ENCODE measurements around the gene STXBP6. TPM values are rescaled to one million over a fixed set of nuclear protein-coding genes. Genes with fewer than 3 reads are reported as not detected.

Gene STXBP6
- total RNA-seq, 4 donors from 2014 or later, result 34.9 to 62.1 (median 45.5) TPM

DNA sequence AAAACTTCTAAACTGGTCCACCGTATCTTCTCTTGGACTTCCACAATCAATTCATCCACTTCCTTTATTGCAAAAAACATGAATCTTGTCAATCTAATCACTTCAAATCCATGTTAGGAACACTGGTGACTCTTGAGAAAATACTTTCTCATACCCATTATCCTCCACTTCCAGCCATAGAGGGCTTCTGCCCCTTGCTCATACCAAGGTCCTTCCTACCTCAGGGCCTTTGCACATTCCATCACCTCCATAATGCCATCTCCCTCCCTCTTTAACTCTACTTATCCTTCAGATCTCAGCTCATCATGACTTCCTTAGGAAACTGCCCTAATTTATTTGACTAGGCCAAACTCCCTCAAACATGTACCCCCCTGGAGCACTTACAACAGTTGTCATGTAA lies 16.6 kb downstream of the STXBP6 start:
- Histone ChIP-seq H3K4me3 (no peak overlapping the region), H3K36me3 (no peaks in the 10 kb centered on the region), H3K4me1 (no peaks in the 10 kb centered on the region), H3K9me3 (no peaks in the 10 kb centered on the region), H3K27ac (no peak overlapping the region), H3K27me3 (no peaks in the 10 kb centered on the region)
- TF ChIP-seq POLR2A (IDR thresholded peaks at IDR 0.05) (no peak), EP300 (IDR thresholded peaks at IDR 0.05) (no peak), POLR2AphosphoS5 (IDR thresholded peaks at IDR 0.05) (no peak)
- TF ChIP-seq, protein P1, sequence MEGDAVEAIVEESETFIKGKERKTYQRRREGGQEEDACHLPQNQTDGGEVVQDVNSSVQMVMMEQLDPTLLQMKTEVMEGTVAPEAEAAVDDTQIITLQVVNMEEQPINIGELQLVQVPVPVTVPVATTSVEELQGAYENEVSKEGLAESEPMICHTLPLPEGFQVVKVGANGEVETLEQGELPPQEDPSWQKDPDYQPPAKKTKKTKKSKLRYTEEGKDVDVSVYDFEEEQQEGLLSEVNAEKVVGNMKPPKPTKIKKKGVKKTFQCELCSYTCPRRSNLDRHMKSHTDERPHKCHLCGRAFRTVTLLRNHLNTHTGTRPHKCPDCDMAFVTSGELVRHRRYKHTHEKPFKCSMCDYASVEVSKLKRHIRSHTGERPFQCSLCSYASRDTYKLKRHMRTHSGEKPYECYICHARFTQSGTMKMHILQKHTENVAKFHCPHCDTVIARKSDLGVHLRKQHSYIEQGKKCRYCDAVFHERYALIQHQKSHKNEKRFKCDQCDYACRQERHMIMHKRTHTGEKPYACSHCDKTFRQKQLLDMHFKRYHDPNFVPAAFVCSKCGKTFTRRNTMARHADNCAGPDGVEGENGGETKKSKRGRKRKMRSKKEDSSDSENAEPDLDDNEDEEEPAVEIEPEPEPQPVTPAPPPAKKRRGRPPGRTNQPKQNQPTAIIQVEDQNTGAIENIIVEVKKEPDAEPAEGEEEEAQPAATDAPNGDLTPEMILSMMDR (IDR thresholded peaks at IDR 0.05), result no peak
- whole genome bisulfite sequencing, result 93% methylated on average over 1 of the region's 1 CpG
- DNase-seq (ENCODE audit: low spot score in 2 of 2), result no peak

DNA sequence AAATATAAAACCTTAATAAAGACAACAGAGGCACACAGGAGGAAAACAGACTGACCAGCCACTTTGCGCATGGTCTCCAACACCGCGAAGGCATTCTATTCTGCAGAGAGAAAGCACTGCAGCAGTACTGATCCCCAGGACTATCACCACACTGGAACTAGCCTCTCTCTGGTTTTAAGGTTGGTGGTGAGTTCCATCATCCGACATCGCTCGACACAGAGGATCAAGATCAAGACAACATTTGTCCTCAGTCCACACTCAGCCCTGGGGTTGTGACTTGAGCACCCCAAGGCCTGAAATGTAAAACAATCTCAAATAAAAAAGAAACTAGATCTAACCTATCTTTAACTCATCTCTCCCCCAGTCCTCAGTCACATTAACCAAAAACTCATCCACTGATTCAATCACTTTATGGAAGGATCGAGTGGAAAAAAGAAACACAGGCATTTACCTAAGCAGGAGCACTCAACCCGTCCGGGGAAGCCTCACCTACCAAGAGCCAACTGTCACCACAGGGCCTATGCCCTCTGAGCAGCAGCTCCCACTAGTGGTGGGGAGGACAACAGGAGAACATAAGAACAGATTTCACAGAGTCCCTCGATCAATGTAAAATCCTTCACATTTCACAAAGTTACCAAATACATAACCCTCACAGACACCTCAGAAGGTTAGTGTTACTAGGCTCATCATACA lies 17.7 kb downstream of the STXBP6 start:
- Histone ChIP-seq H3K9me3 (no peaks in the 10 kb centered on the region), H3K36me3 (no peaks in the 10 kb centered on the region), H3K27me3 (no peaks in the 10 kb centered on the region), H3K4me3 (no peak overlapping the region), H3K27ac (no peak overlapping the region), H3K4me1 (no peaks in the 10 kb centered on the region)
- 96% methylated on average over 10 of the region's 10 CpGs for WGBS
- DNase-seq (ENCODE audit: low spot score in 2 of 2), result no peak
- TF ChIP-seq EP300 (IDR thresholded peaks at IDR 0.05) (no peak), POLR2AphosphoS5 (IDR thresholded peaks at IDR 0.05) (no peak), POLR2A (IDR thresholded peaks at IDR 0.05) (no peak)
- TF ChIP-seq, protein P1 (IDR thresholded peaks at IDR 0.05), result no peak

DNA sequence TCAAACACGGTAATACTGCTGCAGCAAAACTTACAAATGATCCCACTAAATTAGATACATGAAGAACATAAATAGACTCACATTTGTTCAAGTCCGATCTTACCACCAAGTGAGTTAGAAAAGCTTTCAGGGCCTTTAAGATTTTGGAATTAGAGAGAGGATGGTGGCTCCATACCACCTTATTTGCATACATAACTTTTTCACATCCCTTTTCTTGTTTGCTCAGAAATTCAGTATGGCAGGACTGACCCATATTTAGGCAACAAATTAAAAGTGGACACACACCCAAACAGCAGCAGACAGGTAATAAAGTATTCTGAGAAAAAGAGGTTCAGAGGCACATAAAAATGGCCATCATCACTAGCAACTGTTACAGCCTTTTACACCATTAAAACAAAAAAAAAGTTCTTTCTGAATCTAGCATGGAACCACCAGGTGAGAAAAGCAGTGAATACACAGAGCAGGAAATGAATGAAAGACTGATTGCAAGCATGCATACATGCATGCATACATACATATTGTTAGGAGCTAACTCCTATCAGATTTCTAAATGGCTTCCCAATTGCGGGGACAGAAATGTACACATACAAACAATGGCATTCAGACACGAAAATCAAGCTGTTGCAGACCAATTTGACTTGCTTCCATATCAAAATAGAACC lies 23.3 kb downstream of the STXBP6 start:
- TF ChIP-seq EP300 (IDR thresholded peaks at IDR 0.05) (no peak), POLR2A (IDR thresholded peaks at IDR 0.05) (no peak), POLR2AphosphoS5 (IDR thresholded peaks at IDR 0.05) (no peak)
- TF ChIP-seq, protein P1 (IDR thresholded peaks at IDR 0.05), result no peak
- H3K4me1 ChIP-seq, result no peaks in the 10 kb centered on the region
- H3K27ac ChIP-seq, result no peak overlapping the region
- no peaks in the 10 kb centered on the region for H3K9me3 ChIP-seq
- 92% methylated on average over 4 of the region's 4 CpGs for WGBS
- no peak overlapping the region for H3K4me3 ChIP-seq
- H3K27me3 ChIP-seq, result no peaks in the 10 kb centered on the region
- DNase-seq (ENCODE audit: low spot score in 2 of 2), result no peak
- H3K36me3 ChIP-seq, result no peaks in the 10 kb centered on the region

DNA sequence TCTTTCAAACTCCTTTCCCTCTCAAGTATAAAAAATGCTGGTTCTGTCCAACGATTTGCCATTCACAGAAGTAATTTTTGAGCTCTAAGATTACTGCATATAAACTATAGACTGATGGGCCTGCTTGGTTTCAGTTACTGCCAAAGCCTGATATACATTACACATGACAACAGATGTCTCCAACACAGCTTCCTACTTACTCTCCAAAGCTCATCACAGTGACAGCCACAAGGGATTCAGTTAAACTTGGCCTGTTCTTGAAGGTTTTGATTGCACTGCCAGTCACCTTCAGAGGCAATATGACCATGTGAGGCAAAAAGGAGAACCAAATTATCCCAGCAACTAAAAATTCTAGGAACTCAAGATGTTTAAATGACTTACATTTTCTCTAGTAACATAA lies 30.1 kb downstream of the STXBP6 start:
- Histone ChIP-seq H3K27ac (no peak overlapping the region), H3K36me3 (no peaks in the 10 kb centered on the region), H3K4me3 (no peak overlapping the region), H3K9me3 (no peaks in the 10 kb centered on the region), H3K27me3 (no peaks in the 10 kb centered on the region), H3K4me1 (no peaks in the 10 kb centered on the region)
- TF ChIP-seq POLR2A (IDR thresholded peaks at IDR 0.05), result no peak
- TF ChIP-seq, protein P1 (IDR thresholded peaks at IDR 0.05), result no peak
- no peak for TF ChIP-seq POLR2AphosphoS5 (IDR thresholded peaks at IDR 0.05)
- TF ChIP-seq EP300 (IDR thresholded peaks at IDR 0.05), result no peak
- 83% methylated on average over 1 of the region's 1 CpG for WGBS
- no peak for DNase-seq (ENCODE audit: low spot score in 2 of 2)

DNA sequence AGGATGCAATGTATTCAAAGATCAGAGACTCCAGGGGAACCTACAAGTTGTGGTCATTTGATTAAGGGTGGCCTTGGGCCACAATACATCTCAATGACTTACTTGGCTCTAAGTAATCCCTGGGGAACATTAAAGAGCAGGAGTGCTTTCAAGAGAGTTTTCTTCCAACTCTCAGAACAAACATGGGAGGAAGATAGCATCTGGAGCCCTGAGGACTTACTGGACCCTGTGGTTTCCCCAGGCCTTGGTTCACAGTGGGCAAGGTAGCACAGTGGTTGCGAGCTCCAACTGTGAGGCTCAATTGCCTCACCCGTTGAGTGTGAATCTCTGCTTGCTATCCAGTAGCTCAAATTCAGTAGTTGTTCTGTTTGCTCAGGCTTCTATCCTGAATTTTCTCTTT lies 32.4 kb downstream of the STXBP6 start:
- no peak overlapping the region for H3K27ac ChIP-seq

More for the DNA sequence above, 32.4 kb downstream of the STXBP6 start:
- Histone ChIP-seq H3K4me1 (no peaks in the 10 kb centered on the region), H3K9me3 (no peaks in the 10 kb centered on the region), H3K27me3 (no peaks in the 10 kb centered on the region), H3K36me3 (no peaks in the 10 kb centered on the region), H3K4me3 (no peak overlapping the region)
- TF ChIP-seq, protein P1 (IDR thresholded peaks at IDR 0.05), result no peak
- TF ChIP-seq POLR2AphosphoS5 (IDR thresholded peaks at IDR 0.05) (no peak), EP300 (IDR thresholded peaks at IDR 0.05) (no peak), POLR2A (IDR thresholded peaks at IDR 0.05) (no peak)
- 100% methylated on average over 2 of the region's 2 CpGs for WGBS
- no peak for DNase-seq (ENCODE audit: low spot score in 2 of 2)

Data from suprapubic skin (tissue), 4 donors.